Skeletal muscle tissue (tissue), 4 donors: ENCODE measurements around the gene LETM1. TPM values are rescaled to one million over a fixed set of nuclear protein-coding genes. Genes with fewer than 3 reads are reported as not detected.
A peak's percentile ranks its signal among the peaks of the same experiment; 100 is the strongest.

ENCODE experiments used
- H3K27ac ChIP-seq: one replicate; pipeline ENCODE4 v1.7.0; 2013; ENCODE audit warnings: mild to moderate bottlenecking, low read depth, low read length, inconsistent platforms
- H3K27me3 ChIP-seq, 3 donors: one replicate each; pipeline ENCODE4 v1.7.0; 2013; ENCODE audit warnings: low read length in 3 of 3; ENCODE audit not compliant: control insufficient read depth in 3 of 3, insufficient read depth in 3 of 3
- H3K36me3 ChIP-seq, 3 donors: one replicate each; pipeline ENCODE4 v1.7.0; 2013; ENCODE audit warnings: low read length in 3 of 3; ENCODE audit not compliant: control insufficient read depth in 3 of 3, insufficient read depth in 3 of 3
- H3K4me1 ChIP-seq, 3 donors: one replicate each; pipeline ENCODE4 v1.7.0; 2013; ENCODE audit warnings: low read length in 3 of 3, mild to moderate bottlenecking in 3 of 3; ENCODE audit not compliant: control insufficient read depth in 3 of 3, insufficient read depth in 3 of 3
- H3K4me3 ChIP-seq, 3 donors: one replicate each; pipeline ENCODE4 v1.7.0; 2013; ENCODE audit warnings: low read length in 3 of 3
- H3K9ac ChIP-seq, 3 donors: one replicate each; pipeline ENCODE4 v1.7.0; 2013; ENCODE audit warnings: low read length in 3 of 3, mild to moderate bottlenecking in 3 of 3, moderate library complexity in 2 of 3, low read depth in 1 of 3
- H3K9me3 ChIP-seq, 3 donors: one replicate each; pipeline ENCODE4 v1.7.0; 2013; ENCODE audit warnings: low read length in 3 of 3; ENCODE audit not compliant: control insufficient read depth in 3 of 3
- total RNA-seq: library from RNA; depleted of rRNA; stranded (reverse); fragments of >200 nt; gene quantifications from one replicate; pipeline ENCODE4 v1.2.3, GENCODE V29; 2014
- donor health status: Osteomylitis.

LETM1 gene
- total RNA-seq, 1 donor from 2014 or later: 32.4 TPM

DNA sequence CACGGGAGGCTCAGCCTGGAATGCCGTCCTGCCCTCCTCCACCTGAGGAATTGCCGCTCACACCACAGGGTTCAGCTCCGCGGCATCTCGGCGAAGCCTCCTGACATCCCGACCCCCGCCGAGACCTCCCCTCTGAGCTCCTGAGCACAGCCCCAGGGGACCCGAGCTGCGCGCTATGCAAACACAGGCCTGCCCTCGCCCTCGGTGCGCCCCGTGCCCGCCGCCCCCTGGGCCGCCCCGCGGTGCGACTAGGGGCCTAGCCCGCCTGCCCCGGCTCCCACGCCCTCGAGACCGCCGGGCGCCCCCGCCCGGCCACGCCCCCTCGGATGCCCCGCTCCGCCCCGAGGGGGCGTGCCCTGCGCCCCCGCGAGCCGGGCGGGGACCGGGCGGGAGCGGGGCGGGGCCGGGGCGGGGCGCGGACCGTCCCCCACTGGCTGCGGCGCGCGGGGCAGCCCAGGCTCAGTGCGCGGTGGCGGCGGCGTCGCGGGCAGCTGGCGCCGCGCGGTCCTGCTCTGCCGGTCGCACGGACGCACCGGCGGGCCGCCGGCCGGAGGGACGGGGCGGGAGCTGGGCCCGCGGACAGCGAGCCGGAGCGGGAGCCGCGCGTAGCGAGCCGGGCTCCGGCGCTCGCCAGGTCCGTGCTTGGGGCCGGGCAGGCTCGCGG is 63.0 kb downstream of the LETM1 start, which contains the start of gene FGFR3:
Gene FGFR3 (plus strand): TSS at position 462 of the 664 bp plus-strand sequence. CDS start 642 bp downstream, outside the sequence.
- Histone ChIP-seq H3K36me3 (no peaks in the 10 kb centered on the region), H3K9me3 (no peaks in the 10 kb centered on the region), H3K9ac (no peak within 1 kb of the TSS), H3K27me3 (peaks cover 34 to 44% (median 39%) of the 10 kb centered on the region in 3 donors), H3K4me1 (peaks cover 7 to 11% (median 9%) of the 10 kb centered on the region in 3 donors), H3K4me3 (peak within 1 kb of the TSS in 2 of 3 donors; percentile 35 to 46), H3K27ac (no peak within 1 kb of the TSS)

DNA sequence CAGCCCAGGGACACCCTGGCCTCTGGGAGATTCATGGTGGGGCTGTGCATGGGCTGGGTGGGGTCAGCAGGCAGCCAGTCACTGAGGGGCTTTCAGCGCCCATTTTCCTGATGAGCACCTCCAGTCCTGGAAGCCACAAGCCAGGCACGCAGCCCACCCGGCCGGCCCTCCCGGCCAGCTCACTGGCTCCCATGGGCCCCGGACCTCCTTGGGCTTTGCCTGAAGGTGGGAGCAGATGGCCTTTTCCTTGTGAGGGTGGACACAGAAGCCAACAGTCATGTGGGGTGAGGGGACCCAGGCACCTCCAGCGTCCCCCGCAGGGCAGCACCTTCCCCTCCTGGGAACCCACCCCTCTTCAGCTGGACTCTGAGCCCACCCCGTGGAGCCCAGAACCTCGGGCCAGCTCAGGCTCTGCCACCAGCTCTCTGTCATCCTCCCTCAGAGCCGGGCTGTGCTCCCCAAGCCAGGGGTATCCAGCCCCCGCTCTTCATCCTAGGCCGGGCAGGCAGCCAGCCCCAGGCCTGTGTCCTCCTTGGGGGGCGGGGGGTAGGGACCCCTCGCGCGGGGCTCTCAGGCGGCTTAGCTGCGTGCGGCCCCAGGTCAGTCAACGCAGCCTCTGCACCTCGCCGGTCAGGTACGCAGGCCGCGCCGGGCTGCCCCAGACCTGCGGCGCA is 63.7 kb downstream of the LETM1 start:
- Histone ChIP-seq H3K4me1 (peaks cover 7 to 11% (median 9%) of the 10 kb centered on the region in 3 donors), H3K9ac (no peak overlapping the region), H3K27me3 (peaks cover 32 to 38% (median 33%) of the 10 kb centered on the region in 3 donors), H3K27ac (no peak overlapping the region), H3K9me3 (no peaks in the 10 kb centered on the region), H3K36me3 (no peaks in the 10 kb centered on the region), H3K4me3 (no peak overlapping the region)

DNA sequence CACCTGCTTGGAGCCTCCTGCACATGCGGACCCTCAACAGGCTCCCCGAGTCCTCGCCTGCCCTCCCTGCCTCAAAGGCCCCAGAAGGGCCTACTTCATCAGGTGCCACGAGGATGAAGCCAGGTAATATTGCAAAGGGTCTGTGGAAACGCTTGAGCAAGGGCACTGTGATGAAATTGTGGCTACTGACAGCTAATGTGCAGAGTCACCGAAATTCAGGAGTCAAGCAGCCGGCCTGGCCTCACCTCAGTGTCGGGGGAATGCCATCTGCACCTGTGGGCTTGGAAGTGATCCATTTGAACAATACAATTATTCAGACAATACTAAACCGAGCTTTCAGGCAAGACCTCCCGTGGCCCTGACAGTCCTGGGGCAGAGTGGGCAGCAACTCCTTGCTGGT is 66.0 kb downstream of the LETM1 start:
- Histone ChIP-seq H3K36me3 (no peaks in the 10 kb centered on the region), H3K27me3 (peaks cover 12 to 17% (median 13%) of the 10 kb centered on the region in 3 donors), H3K9ac (no peak overlapping the region), H3K9me3 (no peaks in the 10 kb centered on the region), H3K4me1 (peaks cover 7 to 13% (median 8%) of the 10 kb centered on the region in 3 donors), H3K27ac (no peak overlapping the region), H3K4me3 (no peak overlapping the region)

DNA sequence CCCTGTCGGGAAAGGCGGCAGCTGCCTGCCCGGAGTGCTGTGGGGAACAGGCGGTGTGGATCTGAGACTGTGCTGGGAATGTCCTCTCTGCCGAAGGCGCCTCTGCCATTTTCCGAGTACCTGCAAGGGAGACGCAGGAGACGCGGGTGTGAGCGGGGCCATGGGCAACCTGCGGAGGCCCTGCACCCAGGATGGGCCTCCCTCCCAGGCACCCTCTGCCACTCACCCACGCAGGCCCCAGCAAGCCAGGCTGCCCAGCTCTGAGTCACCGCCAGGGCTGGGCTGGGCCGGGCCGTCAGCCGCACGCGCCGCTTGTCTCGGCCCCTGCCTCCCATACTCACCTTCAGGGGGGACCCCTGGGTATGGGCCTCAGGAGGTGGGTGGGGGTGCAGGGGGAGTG is 66.4 kb downstream of the LETM1 start:
- no peak overlapping the region for H3K9ac ChIP-seq
- peaks cover 10 to 18% (median 13%) of the 10 kb centered on the region in 3 donors for H3K4me1 ChIP-seq
- H3K36me3 ChIP-seq: no peaks in the 10 kb centered on the region
- no peak overlapping the region for H3K27ac ChIP-seq
- no peaks in the 10 kb centered on the region for H3K9me3 ChIP-seq
- H3K4me3 ChIP-seq: no peak overlapping the region
- peaks cover 11 to 13% (median 11%) of the 10 kb centered on the region in 3 donors for H3K27me3 ChIP-seq

DNA sequence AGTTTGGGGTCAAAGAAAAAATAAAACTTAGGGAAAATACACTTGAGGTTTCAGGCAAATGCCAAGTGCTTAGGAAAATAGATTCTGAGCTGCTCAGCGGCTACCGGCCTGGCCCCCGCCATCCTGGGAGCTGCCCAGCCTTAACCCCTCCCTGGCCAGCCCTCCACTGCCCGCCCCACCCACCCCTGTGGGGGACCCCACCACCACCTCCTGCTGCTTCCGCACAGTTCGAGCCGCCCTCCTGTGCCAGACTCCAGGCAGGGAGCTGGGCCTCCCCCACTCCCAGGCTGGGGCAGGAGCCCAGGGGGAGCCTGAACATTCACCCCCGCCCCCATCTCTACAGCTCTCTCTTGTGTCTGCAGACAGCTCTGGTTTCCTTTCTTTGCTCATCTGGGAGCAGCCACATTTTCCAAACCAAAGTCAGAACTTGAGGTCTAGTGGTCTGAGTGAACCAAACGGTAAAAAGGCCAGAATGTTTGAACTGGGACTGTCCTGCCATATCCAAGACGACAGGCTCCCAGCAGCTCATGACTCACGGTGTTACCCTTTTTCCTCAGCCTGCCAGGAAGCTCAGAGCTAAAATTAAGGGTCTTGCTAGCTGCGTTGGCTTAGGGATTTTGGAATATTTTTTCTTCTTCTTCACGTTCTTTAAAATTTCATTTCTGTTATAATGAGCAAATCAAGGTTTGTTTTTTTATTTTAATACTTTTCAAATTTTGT is 67.5 kb downstream of the LETM1 start:
- Histone ChIP-seq H3K9me3 (no peaks in the 10 kb centered on the region), H3K4me1 (peaks cover 4 to 14% (median 10%) of the 10 kb centered on the region in 3 donors), H3K27ac (no peak overlapping the region), H3K9ac (no peak overlapping the region), H3K4me3 (no peak overlapping the region), H3K27me3 (peaks cover 3 to 4% (median 4%) of the 10 kb centered on the region in 3 donors), H3K36me3 (no peaks in the 10 kb centered on the region)

DNA sequence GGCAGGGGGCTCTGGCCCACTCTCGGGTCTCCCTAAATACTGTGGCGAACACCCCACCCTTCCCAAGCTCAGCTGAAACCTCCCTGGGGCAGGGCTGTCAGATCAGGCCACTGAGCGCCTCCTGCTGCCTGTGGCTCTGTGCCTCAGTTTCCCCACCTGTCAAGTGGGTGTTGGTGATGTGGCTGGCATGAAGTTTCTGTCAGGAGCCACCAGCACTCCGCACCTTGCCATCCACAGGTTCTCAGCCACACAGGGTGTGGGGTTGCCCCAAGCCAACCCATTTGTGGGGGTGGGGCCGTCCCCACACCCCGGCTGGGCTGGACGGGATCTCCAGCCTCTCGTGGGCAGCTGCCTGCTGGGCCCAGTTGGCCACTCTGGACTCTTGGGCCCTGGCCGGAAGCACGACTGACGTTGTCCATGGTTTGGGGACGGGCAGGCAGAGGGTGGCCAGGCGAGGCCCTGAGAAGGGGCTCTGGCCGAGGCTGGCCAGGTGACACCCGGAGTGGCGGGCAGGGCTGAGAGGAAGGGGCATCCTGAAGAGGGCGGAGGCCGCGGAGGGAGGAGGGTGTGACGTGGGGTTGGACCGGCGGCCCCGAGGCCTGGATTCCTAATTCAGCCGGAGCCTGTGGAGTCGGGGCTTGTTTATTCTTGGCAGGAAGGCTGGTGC is 68.4 kb downstream of the LETM1 start:
- Histone ChIP-seq H3K27ac (no peak overlapping the region), H3K4me3 (no peak overlapping the region)

DNA sequence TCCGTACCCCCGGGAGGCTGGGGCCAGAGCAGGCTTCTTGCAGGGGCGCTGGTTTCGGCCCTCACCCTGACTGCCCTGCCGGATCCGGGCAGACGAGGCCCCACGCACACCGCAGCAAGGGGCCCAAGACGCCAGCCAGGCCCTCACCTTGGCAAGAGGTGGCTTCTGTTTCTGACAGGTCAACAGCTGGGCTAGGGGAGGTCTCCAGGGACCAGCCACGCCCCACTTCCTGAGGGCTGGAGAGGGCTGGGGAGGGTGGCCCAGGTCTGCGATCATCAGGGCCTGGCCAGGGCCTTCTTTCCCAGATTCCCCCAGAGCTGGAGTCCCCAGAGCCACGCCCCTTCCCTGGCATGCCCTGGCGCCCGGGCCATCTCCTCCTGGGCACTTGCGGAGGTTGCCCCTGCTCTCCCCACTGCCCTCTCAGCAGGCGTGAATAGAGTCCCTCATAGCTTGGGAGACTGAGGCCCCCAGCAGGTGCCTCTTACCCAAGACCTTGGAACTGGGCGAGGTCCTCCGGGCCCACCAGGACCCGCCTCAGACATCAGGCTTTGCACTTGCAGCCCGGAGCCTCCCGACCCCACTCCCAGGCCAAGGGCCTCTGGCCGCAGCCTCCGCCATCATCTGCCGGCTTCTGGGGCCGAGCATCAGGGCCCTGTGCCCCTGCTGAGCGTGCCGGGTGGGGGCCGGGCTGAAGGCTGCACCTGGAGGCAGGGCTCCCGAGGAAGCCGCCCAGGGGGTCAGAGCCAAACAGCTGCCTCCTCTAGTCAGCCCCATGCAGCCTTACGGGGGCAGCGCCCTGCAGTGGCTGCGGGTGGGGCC is 69.2 kb downstream of the LETM1 start:
- H3K9me3 ChIP-seq: no peaks in the 10 kb centered on the region
- H3K27me3 ChIP-seq: no peaks in the 10 kb centered on the region

More for the DNA sequence above, 68.4 kb downstream of the LETM1 start:
- Histone ChIP-seq H3K4me1 (peaks cover 4 to 14% (median 10%) of the 10 kb centered on the region in 3 donors), H3K9ac (no peak overlapping the region), H3K36me3 (no peaks in the 10 kb centered on the region), H3K27me3 (peaks cover under 1 to 3% (median 3%) of the 10 kb centered on the region in 3 donors), H3K9me3 (no peaks in the 10 kb centered on the region)

DNA sequence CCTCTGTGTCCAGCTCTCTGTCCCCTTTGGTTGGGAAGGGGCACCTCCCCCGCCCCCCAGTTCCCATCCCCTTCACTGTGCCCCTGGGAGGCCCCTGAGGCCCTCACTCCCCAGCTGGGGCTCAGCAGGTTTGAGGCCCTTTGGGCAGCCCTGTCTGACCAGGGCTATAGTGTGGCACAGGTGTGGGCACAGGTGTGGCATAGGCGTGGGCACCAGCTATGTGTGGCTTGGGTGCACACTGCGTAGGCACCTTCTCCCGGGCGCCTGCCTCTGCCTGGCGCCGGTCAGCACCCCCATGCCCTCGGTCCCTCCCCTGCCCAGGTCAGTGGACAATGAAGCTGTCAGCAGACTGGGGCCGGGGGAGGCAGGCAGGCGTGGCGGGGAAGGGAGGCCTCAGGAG is 70.4 kb downstream of the LETM1 start:
- H3K9ac ChIP-seq: no peak overlapping the region
- H3K9me3 ChIP-seq: no peaks in the 10 kb centered on the region
- H3K27me3 ChIP-seq: no peaks in the 10 kb centered on the region
- no peak overlapping the region for H3K27ac ChIP-seq
- no peaks in the 10 kb centered on the region for H3K36me3 ChIP-seq
- H3K4me1 ChIP-seq: peaks cover 4 to 14% (median 10%) of the 10 kb centered on the region in 3 donors
- H3K4me3 ChIP-seq: no peak overlapping the region

More for the DNA sequence above, 69.2 kb downstream of the LETM1 start:
- no peak overlapping the region for H3K4me3 ChIP-seq
- peaks cover 4 to 14% (median 10%) of the 10 kb centered on the region in 3 donors for H3K4me1 ChIP-seq
- no peak overlapping the region for H3K9ac ChIP-seq
- H3K27ac ChIP-seq: no peak overlapping the region
- H3K36me3 ChIP-seq: no peaks in the 10 kb centered on the region
